Natural killer cell (primary cell): Measurements from ENCODE around the gene SPATA2. TPM values are rescaled to one million over a fixed set of nuclear protein-coding genes. Genes with fewer than 3 reads are reported as not detected.

Experiments
- ATAC-seq, 3 donors: fragments of 150-1000 bp in 2 of 3; fragments of 200-7000 bp in 1 of 3; cut with Tn5 transposase; 1 replicate in 1 of 3; 2 replicates in 2 of 3; pipeline ENCODE4 v1.10.0; 2021; ENCODE audit warnings: mild to moderate bottlenecking in 2 of 3, moderate library complexity in 2 of 3
- DNase-seq, 2 donors: peaks; one replicate each; pipeline versions ENCODE4 v3.0.0 to v3.0.0-alpha.2; 2013 to 2021; ENCODE audit warnings: mixed read lengths in 1 of 2
- H3K27ac ChIP-seq: one replicate; pipeline ENCODE4 v1.5.1; 2013; ENCODE audit warnings: mild to moderate bottlenecking, low read length
- H3K27me3 ChIP-seq: one replicate; pipeline ENCODE4 v1.6.1; 2013; ENCODE audit warnings: low read length; ENCODE audit not compliant: control insufficient read depth, insufficient read depth
- H3K36me3 ChIP-seq: one replicate; pipeline ENCODE4 v1.6.1; 2013; ENCODE audit warnings: low read length; ENCODE audit not compliant: control insufficient read depth, insufficient read depth
- H3K4me1 ChIP-seq: one replicate; pipeline ENCODE4 v1.6.1; 2013; ENCODE audit warnings: low read length; ENCODE audit not compliant: control insufficient read depth, insufficient read depth
- H3K4me3 ChIP-seq: one replicate; pipeline ENCODE4 v1.5.1; 2013; ENCODE audit warnings: low read length
- H3K9me3 ChIP-seq: one replicate; pipeline ENCODE4 v1.6.1; 2013; ENCODE audit warnings: low read length; ENCODE audit not compliant: control insufficient read depth, insufficient read depth
- H3K27ac Mint-ChIP-seq, 2 donors: one replicate each; pipeline ENCODE4 v1.8.0; 2022; ENCODE audit warnings: mild to moderate bottlenecking in 2 of 2, mixed read lengths in 2 of 2, moderate library complexity in 1 of 2
- H3K27me3 Mint-ChIP-seq, 2 donors: one replicate each; pipeline ENCODE4 v1.8.0; 2022; ENCODE audit warnings: low read depth in 2 of 2, mixed read lengths in 2 of 2
- H3K36me3 Mint-ChIP-seq: one replicate; pipeline ENCODE4 v1.8.0; 2022; ENCODE audit warnings: mixed read lengths
- H3K4me1 Mint-ChIP-seq, 2 donors: one replicate each; pipeline ENCODE4 v1.8.0; 2022; ENCODE audit warnings: mixed read lengths in 2 of 2
- H3K4me3 Mint-ChIP-seq: one replicate; pipeline ENCODE4 v1.8.0; 2022; ENCODE audit warnings: mild to moderate bottlenecking, moderate library complexity, mixed read lengths
- H3K9me3 Mint-ChIP-seq, 2 donors: one replicate each; pipeline ENCODE4 v1.8.0; 2022; ENCODE audit warnings: mixed read lengths in 2 of 2
- whole genome bisulfite sequencing: methylation state at CpG from one replicate; pipeline ENCODE4 v1.1.7; 2013; ENCODE audit warnings: missing lambda C conversion rate; ENCODE audit not compliant: insufficient coverage; 5-methylcytosine and 5-hydroxymethylcytosine counted together
- intact Hi-C: fragments of 100-400 bp; cut with micrococcal nuclease; formaldehyde crosslinking; loops from one replicate; pipeline ENCODE4 v1.14.2; 2022
- total RNA-seq, 4 donors: library from RNA; stranded (reverse); fragments of 120-200 nt in 1 of 4; gene quantifications; one replicate each; pipeline versions ENCODE4 v1.2.3 to v1.2.4, GENCODE V29; 2013 to 2022
- TF ChIP-seq, protein P1 (sequence below): fragments of 200-600 bp; IDR thresholded peaks from one replicate; pipeline ENCODE4 v1.8.0; 2022; ENCODE audit warnings: antibody characterized with exemption

The SPATA2 gene
- total RNA-seq, 3 donors from 2014 or later (not counting 1 experiment from before 2014, with no cell fraction given): 16.4 to 25.8 (median 25.1) TPM

DNA sequence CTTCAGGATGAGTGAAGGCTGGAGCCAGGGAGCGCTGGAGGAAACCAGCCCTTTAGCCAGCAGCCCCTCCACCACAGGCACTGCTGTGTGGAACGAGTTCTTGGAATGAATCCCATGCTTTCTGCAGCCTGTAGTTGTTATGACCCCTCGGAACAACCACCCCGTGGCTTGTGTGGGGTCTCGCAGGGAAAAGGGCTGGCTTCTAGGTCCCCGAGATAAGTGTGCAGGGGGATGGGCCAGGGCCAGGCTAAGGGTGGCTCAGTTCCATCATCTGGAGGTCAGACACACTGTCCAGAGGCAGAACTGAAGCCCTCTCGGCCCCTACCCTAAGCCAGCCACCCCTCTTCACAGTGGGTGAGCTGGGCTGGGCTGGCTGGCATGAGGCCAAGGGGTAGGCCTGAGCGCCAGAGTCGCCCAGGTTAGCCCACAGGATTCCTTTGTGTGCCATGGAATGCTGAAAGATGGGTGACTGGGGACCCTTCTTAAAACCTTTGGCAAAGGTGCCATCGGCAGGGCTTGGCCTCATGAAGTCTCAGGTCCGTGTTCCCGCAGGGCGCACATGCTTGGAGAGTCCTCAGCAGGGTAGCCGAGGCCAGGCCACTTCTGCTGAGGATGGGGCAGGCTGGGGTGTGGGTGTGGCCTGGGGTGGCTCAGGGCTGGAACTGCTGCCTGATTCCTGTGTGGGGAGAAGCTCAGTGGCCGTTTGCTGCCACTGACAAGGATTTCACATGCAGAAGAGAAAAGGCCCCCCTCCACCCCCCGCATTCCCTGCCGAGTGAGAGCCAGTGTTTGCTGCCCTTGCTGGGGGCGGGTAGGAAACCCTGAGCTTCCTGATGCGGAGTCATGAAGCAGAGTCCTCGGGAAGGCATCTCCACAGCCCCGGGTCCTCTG lies 24.6 kb downstream of the SPATA2 start:
- no peak overlapping the region for H3K4me3 ChIP-seq
- H3K9me3 Mint-ChIP-seq: no peaks in the 10 kb centered on the region
- no peaks in the 10 kb centered on the region for H3K36me3 Mint-ChIP-seq
- peaks cover 5 to 11% of the 10 kb centered on the region in 2 donors for H3K4me1 Mint-ChIP-seq
- H3K27me3 Mint-ChIP-seq: no peaks in the 10 kb centered on the region
- ATAC-seq (no peak), DNase-seq (no peak)
- H3K9me3 ChIP-seq: no peaks in the 10 kb centered on the region
- TF ChIP-seq, protein P1, sequence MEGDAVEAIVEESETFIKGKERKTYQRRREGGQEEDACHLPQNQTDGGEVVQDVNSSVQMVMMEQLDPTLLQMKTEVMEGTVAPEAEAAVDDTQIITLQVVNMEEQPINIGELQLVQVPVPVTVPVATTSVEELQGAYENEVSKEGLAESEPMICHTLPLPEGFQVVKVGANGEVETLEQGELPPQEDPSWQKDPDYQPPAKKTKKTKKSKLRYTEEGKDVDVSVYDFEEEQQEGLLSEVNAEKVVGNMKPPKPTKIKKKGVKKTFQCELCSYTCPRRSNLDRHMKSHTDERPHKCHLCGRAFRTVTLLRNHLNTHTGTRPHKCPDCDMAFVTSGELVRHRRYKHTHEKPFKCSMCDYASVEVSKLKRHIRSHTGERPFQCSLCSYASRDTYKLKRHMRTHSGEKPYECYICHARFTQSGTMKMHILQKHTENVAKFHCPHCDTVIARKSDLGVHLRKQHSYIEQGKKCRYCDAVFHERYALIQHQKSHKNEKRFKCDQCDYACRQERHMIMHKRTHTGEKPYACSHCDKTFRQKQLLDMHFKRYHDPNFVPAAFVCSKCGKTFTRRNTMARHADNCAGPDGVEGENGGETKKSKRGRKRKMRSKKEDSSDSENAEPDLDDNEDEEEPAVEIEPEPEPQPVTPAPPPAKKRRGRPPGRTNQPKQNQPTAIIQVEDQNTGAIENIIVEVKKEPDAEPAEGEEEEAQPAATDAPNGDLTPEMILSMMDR: no peak
- H3K27me3 ChIP-seq: no peaks in the 10 kb centered on the region
- H3K4me3 Mint-ChIP-seq: no peak overlapping the region
- H3K36me3 ChIP-seq: peaks cover 25% of the 10 kb centered on the region
- intact Hi-C loops: no loop called here
- no peak overlapping the region for H3K27ac Mint-ChIP-seq
- WGBS: 86% methylated on average over 21 of the region's 21 CpGs
- no peak overlapping the region for H3K27ac ChIP-seq
- H3K4me1 ChIP-seq: peaks cover 18% of the 10 kb centered on the region

DNA sequence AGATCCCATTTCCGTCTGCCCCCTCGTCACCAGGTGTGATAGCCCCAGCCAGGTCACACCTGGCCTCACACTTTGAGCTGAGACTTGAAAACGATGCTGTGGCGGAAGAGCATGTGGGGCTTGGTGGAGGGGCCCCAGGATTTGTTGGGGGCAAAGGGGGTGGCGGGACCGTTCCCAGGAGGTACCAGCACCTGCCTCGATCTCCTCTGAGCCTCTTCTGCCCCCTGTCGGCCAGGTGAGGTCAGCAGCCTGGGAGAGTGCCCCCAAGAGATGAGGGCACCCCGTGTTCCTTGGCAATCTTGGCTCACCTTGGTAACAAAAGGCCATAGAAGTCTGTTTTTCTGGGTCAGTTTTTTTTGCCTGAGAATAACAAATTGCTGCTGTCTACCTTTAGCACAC lies 25.4 kb downstream of the SPATA2 start:
- Mint-ChIP-seq H3K9me3 (no peaks in the 10 kb centered on the region), H3K4me1 (peaks cover 5 to 11% of the 10 kb centered on the region in 2 donors), H3K27me3 (no peaks in the 10 kb centered on the region), H3K27ac (peak overlapping the region; percentile 69 to 70), H3K36me3 (no peaks in the 10 kb centered on the region), H3K4me3 (no peak overlapping the region)
- Histone ChIP-seq H3K27ac (no peak overlapping the region), H3K4me3 (no peak overlapping the region), H3K4me1 (peaks cover 18% of the 10 kb centered on the region), H3K27me3 (no peaks in the 10 kb centered on the region), H3K9me3 (no peaks in the 10 kb centered on the region), H3K36me3 (peaks cover 29% of the 10 kb centered on the region)
- WGBS: 81% methylated on average over 9 of the region's 9 CpGs
- intact Hi-C loops: no loop called here
- TF ChIP-seq, protein P1: no peak
- ATAC-seq (no peak), DNase-seq (peak in 1 of 2 donors; percentile 43)

DNA sequence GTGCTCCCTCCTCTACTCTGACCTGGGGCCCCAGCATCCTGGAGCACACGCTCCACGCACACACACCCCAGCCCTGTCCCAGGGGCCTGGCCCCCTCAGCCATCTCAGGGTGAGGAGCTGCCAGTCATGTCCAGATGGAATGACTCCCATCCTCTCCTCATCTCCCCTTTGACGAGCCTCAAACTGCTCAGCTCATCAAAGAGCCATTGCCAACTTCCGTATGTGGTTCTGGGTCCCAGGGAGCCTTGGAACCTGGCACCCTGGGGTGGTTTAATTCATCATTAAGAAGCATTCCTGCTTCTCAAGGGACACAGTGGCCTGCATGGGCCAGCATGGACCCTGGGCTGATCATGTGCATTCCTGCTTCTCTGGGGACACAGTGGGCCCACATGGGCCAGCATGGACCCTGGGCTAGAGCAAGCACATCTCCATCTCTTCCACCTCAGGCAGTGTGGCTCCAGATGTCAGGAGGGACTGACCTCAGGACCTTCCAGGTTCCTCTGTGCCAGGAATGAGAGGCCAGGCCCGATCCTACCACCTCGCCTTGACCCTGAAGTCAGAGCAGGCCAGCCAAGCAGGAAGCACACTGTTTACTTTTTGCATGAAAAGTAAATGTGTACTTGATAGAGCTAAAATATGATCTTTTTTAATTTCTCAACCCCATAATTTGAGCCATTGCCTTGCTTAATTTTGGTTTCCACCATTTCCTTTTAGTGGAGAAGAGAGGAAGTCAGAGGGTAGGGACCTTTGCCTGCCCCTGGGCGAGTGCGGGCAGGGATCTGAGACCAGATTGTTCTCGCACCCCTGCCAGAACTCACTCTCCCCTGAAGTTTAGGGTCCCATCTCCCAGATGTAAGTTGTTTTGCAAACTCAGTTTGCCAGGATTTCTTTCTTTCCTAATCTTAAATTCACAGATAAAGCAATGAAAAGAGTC lies 26.1 kb downstream of the SPATA2 start:
- no peak overlapping the region for H3K27ac ChIP-seq
- H3K4me3 Mint-ChIP-seq: peak overlapping the region; percentile 6
- ATAC-seq: no peak

More for the DNA sequence above, 26.1 kb downstream of the SPATA2 start:
- Mint-ChIP-seq H3K9me3 (no peaks in the 10 kb centered on the region), H3K27me3 (no peaks in the 10 kb centered on the region), H3K27ac (peak overlapping the region; percentile 69 to 70), H3K4me1 (peaks cover 5 to 11% of the 10 kb centered on the region in 2 donors), H3K36me3 (no peaks in the 10 kb centered on the region)
- TF ChIP-seq, protein P1: no peak
- intact Hi-C loops: no loop called here
- H3K9me3 ChIP-seq: no peaks in the 10 kb centered on the region
- 78% methylated on average over 9 of the region's 9 CpGs for WGBS
- H3K27me3 ChIP-seq: no peaks in the 10 kb centered on the region
- no peak for DNase-seq
- H3K4me3 ChIP-seq: no peak overlapping the region
- H3K36me3 ChIP-seq: peaks cover 35% of the 10 kb centered on the region
- H3K4me1 ChIP-seq: peaks cover 18% of the 10 kb centered on the region
